ENCODE measurements around the gene YAF2. TPM values are rescaled to one million over a fixed set of nuclear protein-coding genes. Genes with fewer than 3 reads are reported as not detected.

Gene YAF2
- polyA plus RNA-seq, 1 experiment = 16.5 TPM

- ChIA-PET POLR2A (no interaction called here), CTCF (interaction anchor here (1.3 kb wide), 1 partner anchor 85 kb away, joined by 3 read pairs; no protein-coding TSS in a partner anchor)
- DNase-seq (ENCODE audit: low read depth, low spot score) = no peak
- no peak for TF ChIP-seq CTCF (IDR thresholded peaks at IDR 0.05; ENCODE audit: low read depth, low read length)
- H3K9me3 ChIP-seq (ENCODE audit: control insufficient read depth, insufficient read depth, low read length) = peaks cover 10% of the 10 kb centered on the region
- no peak overlapping the region for H3K27ac ChIP-seq (ENCODE audit: low read depth, low read length)
- no peaks in the 10 kb centered on the region for H3K27me3 ChIP-seq (ENCODE audit: control insufficient read depth, insufficient read depth, low read length)
- H3K4me3 ChIP-seq (ENCODE audit: low read depth, low read length) = no peak overlapping the region
These were observed 129.0 kb downstream of the YAF2 start for GRCh38 chr12:42109031-42109430.

Other genes starting within 250 kb of the YAF2 start
- gene GXYLT1, start 93.4 kb downstream of the YAF2 start, polyA plus RNA-seq (2011; rRNA removed) = 13.4 and 20.6 TPM in 2 replicates
- 43.4 and 59.6 TPM in 2 replicates for gene ZCRB1, start 87.8 kb upstream of the YAF2 start, polyA plus RNA-seq (2011; rRNA removed)
- gene PPHLN1, start 87.9 kb upstream of the YAF2 start, polyA plus RNA-seq (2011; rRNA removed) = 59.4 and 89.1 TPM in 2 replicates

All from AG04450 (cell line).